Brain microvascular endothelial cell (primary cell): Measurements from ENCODE around the gene SIGLEC5.

Experiments
- DNase-seq: peaks from one replicate; pipeline ENCODE4 v3.0.0-alpha.2; 2020
- H3K27ac ChIP-seq: fragments of 250-450 bp; sonication (Bioruptor Pico); 2 replicates; pipeline ENCODE4 v1.5.1; 2020; ENCODE audit warnings: mild to moderate bottlenecking, moderate library complexity
- H3K27me3 ChIP-seq: fragments of 250-450 bp; sonication (Bioruptor Pico); replicated peaks from 2 replicates; pipeline ENCODE4 v1.5.1; 2020; ENCODE audit warnings: mild to moderate bottlenecking
- H3K36me3 ChIP-seq: fragments of 250-450 bp; sonication (Bioruptor Pico); replicated peaks from 2 replicates; pipeline ENCODE4 v1.5.1; 2020; ENCODE audit warnings: mild to moderate bottlenecking
- H3K4me3 ChIP-seq: 2 replicates; pipeline ENCODE4 v1.5.1; 2011; ENCODE audit warnings: low read depth, mild to moderate bottlenecking, control low read depth, low read length, moderate library complexity
- CTCF ChIP-seq: IDR thresholded peaks from 2 replicates; pipeline ENCODE4 v1.5.1; 2011; ENCODE audit warnings: low read depth, mild to moderate bottlenecking, moderate library complexity, low read length, control low read depth, inconsistent platforms; ENCODE audit errors: missing control alignments
- in situ Hi-C: cut with HindIII; loops from 2 replicates; pipeline ENCODE4 v1.10.0; 2017; ENCODE audit warnings: low sequenced_read_pairs, low pct_ligation_motif_present

SIGLEC5 gene

DNA sequence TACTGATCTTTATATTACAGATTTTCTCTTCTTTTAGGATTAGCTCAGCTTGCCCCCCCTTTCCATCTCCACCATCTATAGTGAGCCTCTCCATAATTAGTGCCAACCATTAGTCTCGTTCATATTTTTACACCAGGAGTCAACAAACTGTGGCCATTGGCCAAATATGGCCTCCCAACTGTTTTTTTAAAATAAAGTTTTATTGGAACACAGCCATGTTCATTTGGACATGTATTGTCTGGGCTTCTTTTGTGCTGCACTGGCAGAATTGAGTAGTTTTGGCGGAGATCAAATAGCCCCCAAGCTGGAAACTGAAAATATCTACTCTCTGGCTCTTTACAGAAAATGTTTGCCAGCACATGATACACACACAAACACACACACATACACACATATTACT, 40.7 kb downstream of the SIGLEC5 start:
- no peak for TF ChIP-seq CTCF
- Histone ChIP-seq H3K27ac (no peak overlapping the region), H3K4me3 (no peak overlapping the region), H3K36me3 (peaks cover 37% of the 10 kb centered on the region), H3K27me3 (no peaks in the 10 kb centered on the region)
- DNase-seq, result no peak
- in situ Hi-C loops, result no loop called here

DNA sequence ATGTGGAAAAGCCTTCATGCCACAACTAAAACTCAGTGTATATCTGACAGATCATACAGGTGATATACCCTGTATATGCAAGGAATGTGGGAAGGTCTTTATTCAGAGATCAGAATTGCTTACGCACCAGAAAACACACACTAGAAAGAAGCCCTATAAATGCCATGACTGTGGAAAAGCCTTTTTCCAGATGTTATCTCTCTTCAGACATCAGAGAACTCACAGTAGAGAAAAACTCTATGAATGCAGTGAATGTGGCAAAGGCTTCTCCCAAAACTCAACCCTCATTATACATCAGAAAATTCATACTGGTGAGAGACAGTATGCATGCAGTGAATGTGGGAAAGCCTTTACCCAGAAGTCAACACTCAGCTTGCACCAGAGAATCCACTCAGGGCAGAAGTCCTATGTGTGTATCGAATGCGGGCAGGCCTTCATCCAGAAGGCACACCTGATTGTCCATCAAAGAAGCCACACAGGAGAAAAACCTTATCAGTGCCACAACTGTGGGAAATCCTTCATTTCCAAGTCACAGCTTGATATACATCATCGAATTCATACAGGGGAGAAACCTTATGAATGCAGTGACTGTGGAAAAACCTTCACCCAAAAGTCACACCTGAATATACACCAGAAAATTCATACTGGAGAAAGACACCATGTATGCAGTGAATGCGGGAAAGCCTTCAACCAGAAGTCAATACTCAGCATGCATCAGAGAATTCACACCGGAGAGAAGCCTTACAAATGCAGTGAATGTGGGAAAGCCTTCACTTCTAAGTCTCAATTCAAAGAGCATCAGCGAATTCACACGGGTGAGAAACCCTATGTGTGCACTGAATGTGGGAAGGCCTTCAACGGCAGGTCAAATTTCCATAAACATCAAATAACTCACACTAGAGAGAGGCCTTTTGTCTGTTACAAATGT, 42.7 kb downstream of the SIGLEC5 start:
- no peak for TF ChIP-seq CTCF
- no peak for DNase-seq
- Histone ChIP-seq H3K36me3 (peaks cover 54% of the 10 kb centered on the region), H3K27me3 (no peaks in the 10 kb centered on the region), H3K4me3 (no peak overlapping the region), H3K27ac (no peak overlapping the region)
- in situ Hi-C loops, result no loop called here

DNA sequence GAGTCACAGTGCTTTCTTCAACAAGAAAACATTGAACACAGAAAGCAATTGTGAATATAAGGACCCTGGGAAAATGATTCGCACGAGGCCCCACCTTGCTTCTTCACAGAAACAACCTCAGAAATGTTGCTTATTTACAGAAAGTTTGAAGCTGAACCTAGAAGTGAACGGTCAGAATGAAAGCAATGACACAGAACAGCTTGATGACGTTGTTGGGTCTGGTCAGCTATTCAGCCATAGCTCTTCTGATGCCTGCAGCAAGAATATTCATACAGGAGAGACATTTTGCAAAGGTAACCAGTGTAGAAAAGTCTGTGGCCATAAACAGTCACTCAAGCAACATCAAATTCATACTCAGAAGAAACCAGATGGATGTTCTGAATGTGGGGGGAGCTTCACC, 43.4 kb downstream of the SIGLEC5 start:
- Histone ChIP-seq H3K4me3 (no peak overlapping the region), H3K36me3 (peaks cover 59% of the 10 kb centered on the region), H3K27ac (no peak overlapping the region), H3K27me3 (no peaks in the 10 kb centered on the region)
- no peak for TF ChIP-seq CTCF
- in situ Hi-C loops, result no loop called here
- DNase-seq, result no peak

DNA sequence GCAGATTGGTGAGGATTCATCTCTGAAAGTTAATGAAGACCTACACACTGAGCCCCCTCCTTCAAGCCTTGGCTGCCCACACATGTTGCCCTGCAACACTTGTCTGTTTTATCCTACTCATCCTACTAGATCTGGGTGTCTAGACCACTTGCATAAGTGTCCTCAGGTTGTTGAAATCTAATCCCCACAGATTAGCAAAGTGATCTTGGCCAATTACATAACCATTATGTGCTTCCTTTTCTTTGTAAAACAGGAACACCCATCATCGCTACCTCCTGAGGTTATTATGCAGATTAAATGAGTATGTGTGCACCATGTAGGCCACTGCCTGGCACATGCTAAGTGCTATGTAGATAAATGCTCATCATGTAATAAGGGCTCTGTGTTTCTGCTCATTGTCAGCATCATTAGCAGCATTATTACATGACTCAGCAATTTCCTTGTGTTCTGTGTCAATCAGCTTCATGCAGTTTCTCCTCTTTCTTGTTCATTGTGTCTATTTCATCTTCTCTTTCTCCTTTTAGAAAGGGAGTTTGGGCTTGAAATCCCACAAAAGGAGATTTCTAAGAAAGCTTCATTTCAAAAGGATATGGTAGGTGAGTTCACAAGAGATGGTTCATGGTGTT, 44.0 kb downstream of the SIGLEC5 start:
- in situ Hi-C loops, result no loop called here
- Histone ChIP-seq H3K27ac (no peak overlapping the region), H3K36me3 (peaks cover 65% of the 10 kb centered on the region), H3K27me3 (no peaks in the 10 kb centered on the region), H3K4me3 (no peak overlapping the region)
- DNase-seq, result no peak
- no peak for TF ChIP-seq CTCF

DNA sequence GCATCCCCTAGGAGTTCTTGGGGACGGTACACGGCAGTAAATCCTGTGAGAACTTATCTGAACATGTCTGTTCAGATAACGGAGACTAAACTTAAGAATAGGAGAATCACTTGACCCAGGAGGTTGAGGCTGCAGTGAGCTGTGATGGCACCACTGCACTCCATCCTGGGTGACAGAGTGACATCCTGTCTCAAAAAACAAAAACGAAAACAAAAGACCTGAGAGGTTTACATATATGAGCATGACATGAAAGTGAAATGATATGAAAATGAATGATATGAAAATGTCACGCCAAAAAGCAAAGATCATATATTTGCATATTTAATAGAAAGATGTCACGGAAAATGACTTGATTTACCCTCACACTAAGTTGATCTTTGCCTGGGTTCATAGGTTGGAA, 53.4 kb downstream of the SIGLEC5 start:
- H3K4me3 ChIP-seq, result no peak overlapping the region
- in situ Hi-C loops, result no loop called here
- no peak for TF ChIP-seq CTCF
- DNase-seq, result no peak
- H3K36me3 ChIP-seq, result peaks cover 34% of the 10 kb centered on the region
- no peak overlapping the region for H3K27ac ChIP-seq
- H3K27me3 ChIP-seq, result no peaks in the 10 kb centered on the region
